NCI-H1105 treated with DMSO at 0.1 percent for 48 hours (cell line): ENCODE results near the gene SPATA22.
"Not testable (repeated sequence)": the region's sequence is repeated elsewhere in the genome, so short reads cannot be mapped to it uniquely, and the experiment has no call there.

Source experiments
- DNase-seq: peaks from one replicate; lab custom pipeline; 2025; lab: John Stamatoyannopoulos, UW

The SPATA22 gene

DNA sequence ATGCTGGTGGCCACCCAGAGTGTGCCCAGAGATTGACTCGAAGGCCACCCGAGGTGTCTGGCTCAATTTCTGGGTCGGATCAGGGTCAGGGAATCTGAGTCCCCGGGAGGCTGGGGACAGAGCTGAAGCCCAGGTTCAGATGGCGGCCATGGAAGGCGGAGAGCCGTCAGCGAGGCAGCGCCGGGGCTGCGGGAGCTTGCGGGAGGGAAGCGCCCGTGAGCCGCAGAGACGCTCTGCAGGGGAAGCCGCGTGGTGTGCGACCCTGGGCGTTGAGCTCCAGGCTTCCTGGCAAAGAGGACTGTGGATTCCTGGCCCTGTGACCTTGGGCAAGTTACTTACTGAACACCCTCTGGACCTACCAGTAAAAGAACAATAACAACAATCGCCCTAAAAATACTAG is 518 bp upstream of the SPATA22 start:
- DNase-seq = no peak

DNA sequence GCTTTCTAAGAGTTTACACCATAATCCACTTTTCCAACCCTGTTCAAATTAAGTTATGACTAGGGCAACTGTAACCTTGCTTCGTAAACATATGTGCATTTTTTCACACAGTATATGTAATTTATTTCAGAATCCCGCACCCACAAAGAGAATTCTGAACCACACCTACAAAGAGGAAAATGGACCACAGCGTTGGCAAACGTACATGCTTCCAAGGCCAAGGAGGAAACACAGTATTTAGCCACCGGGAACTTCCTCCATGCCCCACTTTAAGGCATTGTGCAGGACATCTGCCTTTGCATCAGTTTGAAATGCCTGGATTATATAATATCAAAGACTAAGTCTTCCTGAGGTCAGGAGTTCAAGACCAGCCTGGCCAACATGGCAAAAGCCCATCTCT is 2.1 kb downstream of the SPATA22 start:
- DNase-seq = no peak

- DNase-seq = not testable (repeated sequence)
Measured at GRCh38 chr17:3466355-3466754, 5.3 kb downstream of the SPATA22 start.

DNA sequence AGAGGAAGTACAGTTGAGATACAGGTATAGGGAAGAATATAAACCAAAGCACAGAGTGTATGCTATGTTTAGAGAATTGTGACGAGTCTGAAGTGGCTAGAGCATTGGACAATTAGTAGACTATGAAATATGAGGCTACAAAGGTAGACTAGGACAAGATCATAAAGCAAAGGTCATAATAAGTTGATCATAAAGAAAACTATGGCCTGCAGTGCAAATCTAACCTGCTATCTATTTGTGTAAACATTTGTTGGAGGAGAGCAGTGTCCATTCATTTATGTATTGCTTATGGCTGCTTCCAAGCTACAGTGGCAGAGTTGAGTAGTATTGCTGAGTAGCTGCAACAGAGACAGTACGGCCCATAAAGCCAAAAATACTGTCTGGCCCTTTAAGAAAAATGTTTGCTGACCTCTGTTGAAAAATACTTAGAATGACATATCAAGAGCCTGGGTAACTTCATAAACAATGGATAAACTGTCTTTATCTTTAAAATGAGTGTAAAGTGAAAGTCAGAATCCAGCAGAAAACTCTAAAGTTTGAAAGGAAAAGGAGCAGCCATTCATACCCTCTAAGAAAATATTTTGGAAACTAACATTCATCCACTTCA is 23.5 kb downstream of the SPATA22 start:
- DNase-seq = no peak

- peak; percentile 6 for DNase-seq
Measured at GRCh38 chr17:3447625-3448024, 24.0 kb downstream of the SPATA22 start.

DNA sequence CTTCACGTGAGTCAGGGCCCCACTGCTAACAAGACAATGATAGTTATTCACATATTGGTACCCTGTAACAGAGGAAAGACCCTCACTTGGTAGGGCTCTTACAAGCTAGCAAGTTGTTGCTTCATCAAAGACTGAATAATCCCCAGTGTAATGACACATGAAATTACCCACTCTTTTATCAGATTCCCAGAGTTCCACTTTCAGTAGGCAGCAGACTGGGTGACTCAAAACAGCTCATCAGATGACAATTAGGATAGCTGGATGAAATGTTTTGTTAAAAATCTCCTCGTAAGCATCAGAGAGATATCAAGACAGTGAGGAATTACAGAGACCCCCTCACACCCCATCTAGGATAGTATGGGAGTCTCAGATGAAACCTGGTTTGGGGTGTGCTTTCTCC is 31.2 kb downstream of the SPATA22 start:
- DNase-seq = no peak

DNA sequence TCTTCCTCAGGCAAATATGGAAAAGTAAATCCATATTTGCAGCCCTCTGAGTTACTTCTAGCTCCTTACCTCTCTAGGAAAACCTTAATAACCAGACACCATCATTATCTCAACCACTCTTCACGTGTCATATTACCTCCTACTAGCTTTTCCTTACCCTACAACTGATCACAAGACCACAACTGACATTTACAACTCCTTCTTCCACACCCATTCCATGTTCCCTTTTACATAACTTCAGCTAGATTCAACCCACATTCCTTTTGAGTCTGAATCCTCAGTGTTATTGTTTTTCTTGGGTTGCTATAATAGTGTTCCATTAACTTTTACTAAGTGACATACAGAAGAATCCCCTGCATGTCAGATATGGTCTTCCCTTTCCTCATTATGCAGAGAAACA is 33.3 kb downstream of the SPATA22 start:
- no peak for DNase-seq

GRCh38 chr17:3433741-3434140 is 37.9 kb downstream of the SPATA22 start, which contains the start of gene OR1E2:
TSS of gene OR1E2 (minus strand) at chr17:3433841. CDS start at chr17:3433841, 0 bp downstream.
- DNase-seq = no peak

DNA sequence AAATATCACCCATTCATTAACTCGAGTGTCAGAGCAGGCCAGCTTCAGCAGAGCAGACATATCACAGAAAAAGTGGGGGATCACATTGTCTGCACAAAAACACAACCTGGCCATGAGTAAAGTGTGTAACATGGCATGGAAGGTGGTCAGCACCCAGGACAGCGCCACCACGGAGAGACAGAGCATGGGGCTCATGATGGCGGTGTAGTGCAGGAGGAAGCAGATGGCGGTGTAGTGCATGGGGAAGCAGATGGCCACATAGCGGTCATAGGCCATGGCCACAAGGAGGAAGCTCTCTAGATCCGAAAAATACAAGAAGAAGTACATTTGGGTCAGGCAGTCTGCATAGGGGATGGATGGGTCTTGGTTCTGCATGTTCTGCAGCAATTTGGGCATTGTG is 38.4 kb downstream of the SPATA22 start:
- not testable (repeated sequence) for DNase-seq

DNA sequence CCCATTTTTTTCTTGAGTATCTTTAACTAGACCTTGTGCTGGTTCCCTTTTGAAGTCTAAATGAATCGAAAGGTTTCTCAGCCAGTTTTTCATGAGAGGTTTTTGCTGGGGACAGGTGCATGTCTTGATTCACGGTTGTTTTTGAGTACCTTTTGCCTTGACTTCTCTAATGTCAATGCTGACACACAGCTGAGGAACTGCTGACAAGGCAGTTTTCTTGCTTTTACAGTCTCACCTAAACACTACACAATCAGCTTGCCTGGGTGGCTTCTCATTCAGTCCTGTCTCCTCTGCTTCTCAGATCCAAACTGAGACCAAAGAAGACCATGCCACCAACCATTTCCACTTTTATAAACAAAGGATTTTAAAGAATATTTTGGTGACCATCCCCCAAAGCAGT is 53.4 kb downstream of the SPATA22 start:
- DNase-seq = no peak

DNA sequence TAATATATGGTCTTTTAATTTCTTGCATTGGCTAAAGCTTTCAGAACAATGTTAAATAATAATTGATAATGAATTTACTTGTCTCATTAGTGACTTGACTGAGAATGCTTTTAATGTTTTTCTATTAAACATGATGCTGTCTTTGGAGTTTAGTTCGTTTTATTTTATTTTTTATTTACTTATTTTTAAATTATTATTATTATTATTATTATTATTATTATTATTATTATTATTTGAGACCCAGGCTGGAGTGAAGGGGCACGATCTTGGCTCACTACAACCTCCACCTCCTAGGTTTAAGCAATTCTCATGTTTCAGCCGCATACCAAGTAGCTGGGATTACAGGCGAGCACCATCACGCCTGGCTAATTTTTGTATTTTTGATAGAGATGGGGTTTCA is 56.0 kb downstream of the SPATA22 start:
- DNase-seq = no peak

DNA sequence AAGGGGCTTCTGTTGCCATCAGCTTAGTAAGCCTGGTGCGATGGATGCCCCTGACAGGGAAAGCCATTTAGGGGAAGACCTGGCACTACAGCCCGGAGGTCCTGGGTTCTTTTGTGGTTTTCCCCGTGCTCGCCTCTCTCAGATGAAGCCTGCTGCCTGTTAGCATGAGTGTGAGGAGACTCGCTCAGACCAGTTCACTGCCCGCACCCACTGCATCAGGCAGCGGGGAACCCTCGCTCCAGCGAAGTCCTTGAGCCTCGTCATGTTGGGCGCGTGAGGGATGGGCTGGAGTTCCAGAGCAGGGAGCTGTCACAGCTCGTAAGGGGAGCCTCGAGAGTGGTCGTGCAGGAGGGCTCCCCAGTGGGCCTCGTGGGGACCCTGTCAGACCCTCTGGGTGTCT is 59.4 kb downstream of the SPATA22 start:
- not testable (repeated sequence) for DNase-seq

GRCh38 chr17:3411070-3411469 is 60.5 kb downstream of the SPATA22 start, which contains the start of gene OR3A3:
TSS of gene OR3A3 (plus strand) at chr17:3411370.
- DNase-seq = no peak

DNA sequence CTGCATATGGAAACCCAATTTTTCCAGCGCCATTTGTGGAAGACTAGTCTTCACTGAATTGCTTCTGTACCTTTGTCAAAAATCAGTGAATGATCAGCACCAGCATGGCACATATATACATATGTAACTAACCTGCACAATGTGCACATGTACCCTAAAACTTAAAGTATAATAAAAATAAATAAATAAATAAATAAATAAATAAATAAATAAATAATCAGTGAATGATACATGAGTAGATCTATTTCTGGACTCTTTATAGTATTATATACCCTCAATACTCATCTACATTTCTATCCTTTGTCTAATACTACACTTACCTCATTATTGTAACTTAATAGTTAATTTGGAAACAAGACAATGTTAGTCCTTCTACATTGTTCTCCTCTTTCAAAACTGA is 67.8 kb downstream of the SPATA22 start:
- DNase-seq = not testable (repeated sequence)

- DNase-seq = no peak
Measured at GRCh38 chr17:3401786-3402185, 69.8 kb downstream of the SPATA22 start.

DNA sequence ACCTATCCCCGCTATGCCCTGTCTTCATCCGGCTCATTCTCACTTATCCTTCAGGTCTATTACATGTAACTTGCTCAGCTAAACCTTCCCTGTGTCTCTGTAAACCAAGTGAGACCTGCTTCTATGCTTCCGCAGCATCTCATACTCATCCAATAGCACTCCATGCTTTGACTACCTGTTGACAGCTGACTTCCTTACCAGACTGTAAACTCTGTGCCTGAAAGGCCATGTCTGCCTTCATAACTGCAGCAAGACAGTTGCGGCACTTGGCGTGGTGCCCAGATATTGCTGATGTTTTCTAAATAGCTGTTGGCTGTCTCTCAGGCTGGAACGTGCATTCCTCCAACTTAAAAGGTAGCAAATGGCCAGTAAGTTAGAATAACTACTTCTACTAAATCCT is 71.6 kb downstream of the SPATA22 start:
- DNase-seq = peak; percentile 40

DNA sequence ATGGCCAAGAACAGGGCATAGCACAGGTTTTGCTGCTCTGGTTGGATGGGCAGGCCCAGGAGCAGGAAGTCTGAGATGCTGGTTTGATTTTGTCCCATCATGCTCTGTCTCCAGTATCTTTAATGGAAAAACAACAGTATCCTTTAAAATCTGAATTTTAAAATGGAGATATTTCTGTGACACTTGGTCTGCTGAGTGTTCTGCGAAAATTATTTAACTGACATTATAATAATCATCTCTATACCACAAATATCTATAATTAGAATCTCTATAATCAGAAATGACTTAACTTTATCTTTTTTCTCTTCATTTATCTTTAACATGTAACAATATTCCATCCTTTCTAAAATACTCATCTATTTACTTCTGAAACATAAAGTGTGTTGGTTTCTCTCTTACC is 73.3 kb downstream of the SPATA22 start, which contains the start of gene OR1E1:
Gene OR1E1 (minus strand): TSS at position 101 of the 400 bp plus-strand sequence. CDS start 0 bp downstream, at position 101.
- DNase-seq = no peak

GRCh38 chr17:3397801-3398200 is 73.8 kb downstream of the SPATA22 start:
- DNase-seq = not testable (repeated sequence)
